ENCODE results near the gene RFC4. TPM values are rescaled to one million over a fixed set of nuclear protein-coding genes. Genes with fewer than 3 reads are reported as not detected.

RFC4 gene
- total RNA-seq, 1 donor from 2014 or later, result 23.5 TPM

- Histone ChIP-seq H3K27ac (ENCODE audit: low read depth, low read length) (no peak overlapping the region), H3K9me3 (ENCODE audit: control insufficient read depth in 3 of 3, low read length in 3 of 3) (no peaks in the 10 kb centered on the region), H3K36me3 (ENCODE audit: control insufficient read depth in 3 of 3, insufficient read depth in 3 of 3, low read length in 3 of 3) (no peaks in the 10 kb centered on the region), H3K27me3 (ENCODE audit: control insufficient read depth in 3 of 3, insufficient read depth in 3 of 3, low read length in 3 of 3) (peaks cover 0 to 5% (median 0%) of the 10 kb centered on the region in 3 donors), H3K9ac (ENCODE audit: low read depth in 1 of 3, low read length in 3 of 3) (no peak overlapping the region), H3K4me1 (ENCODE audit: control insufficient read depth in 3 of 3, insufficient read depth in 3 of 3, low read length in 3 of 3) (no peaks in the 10 kb centered on the region), H3K4me3 (ENCODE audit: low read length in 3 of 3) (no peak overlapping the region)
Measured at GRCh38 chr3:186754006-186754405, 52.3 kb downstream of the RFC4 start.

- Histone ChIP-seq H3K9ac (ENCODE audit: low read depth in 1 of 3, low read length in 3 of 3) (no peak overlapping the region), H3K4me3 (ENCODE audit: low read length in 3 of 3) (no peak overlapping the region), H3K27ac (ENCODE audit: low read depth, low read length) (no peak overlapping the region), H3K27me3 (ENCODE audit: control insufficient read depth in 3 of 3, insufficient read depth in 3 of 3, low read length in 3 of 3) (no peaks in the 10 kb centered on the region), H3K4me1 (ENCODE audit: control insufficient read depth in 3 of 3, insufficient read depth in 3 of 3, low read length in 3 of 3) (no peaks in the 10 kb centered on the region), H3K36me3 (ENCODE audit: control insufficient read depth in 3 of 3, insufficient read depth in 3 of 3, low read length in 3 of 3) (no peaks in the 10 kb centered on the region), H3K9me3 (ENCODE audit: control insufficient read depth in 3 of 3, low read length in 3 of 3) (no peaks in the 10 kb centered on the region)
Measured at GRCh38 chr3:186751480-186751879, 54.8 kb downstream of the RFC4 start.

- Histone ChIP-seq H3K9ac (ENCODE audit: low read depth in 1 of 3, low read length in 3 of 3) (no peak overlapping the region), H3K27me3 (ENCODE audit: control insufficient read depth in 3 of 3, insufficient read depth in 3 of 3, low read length in 3 of 3) (no peaks in the 10 kb centered on the region), H3K27ac (ENCODE audit: low read depth, low read length) (no peak overlapping the region), H3K4me1 (ENCODE audit: control insufficient read depth in 3 of 3, insufficient read depth in 3 of 3, low read length in 3 of 3) (no peaks in the 10 kb centered on the region), H3K9me3 (ENCODE audit: control insufficient read depth in 3 of 3, low read length in 3 of 3) (no peaks in the 10 kb centered on the region), H3K36me3 (ENCODE audit: control insufficient read depth in 3 of 3, insufficient read depth in 3 of 3, low read length in 3 of 3) (no peaks in the 10 kb centered on the region), H3K4me3 (ENCODE audit: low read length in 3 of 3) (no peak overlapping the region)
Measured at GRCh38 chr3:186750316-186750715, 56.0 kb downstream of the RFC4 start.

DNA sequence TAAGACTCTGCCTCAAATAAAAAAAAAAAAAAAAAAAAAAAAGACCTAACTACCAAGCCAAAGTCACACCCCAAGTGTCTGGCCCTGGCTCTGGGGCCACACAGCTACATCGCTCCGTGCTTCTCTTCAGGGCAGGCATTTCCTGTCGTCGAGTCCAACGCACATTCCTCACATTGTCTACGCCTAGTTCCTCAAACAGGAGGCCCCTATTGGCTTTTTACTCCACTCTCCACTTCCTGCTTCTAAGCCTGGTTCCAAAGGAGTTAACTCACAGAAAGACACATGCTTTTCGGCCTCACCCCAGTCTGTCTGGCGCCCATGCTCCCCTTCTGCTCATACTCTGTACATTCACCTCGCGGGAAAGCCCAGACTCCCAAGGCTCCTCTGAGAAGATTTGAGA lies 60.3 kb downstream of the RFC4 start:
- Histone ChIP-seq H3K27ac (ENCODE audit: low read depth, low read length) (no peak overlapping the region), H3K27me3 (ENCODE audit: control insufficient read depth in 3 of 3, insufficient read depth in 3 of 3, low read length in 3 of 3) (peaks cover 0 to 4% (median 0%) of the 10 kb centered on the region in 3 donors), H3K9ac (ENCODE audit: low read depth in 1 of 3, low read length in 3 of 3) (no peak overlapping the region), H3K4me3 (ENCODE audit: low read length in 3 of 3) (no peak overlapping the region), H3K4me1 (ENCODE audit: control insufficient read depth in 3 of 3, insufficient read depth in 3 of 3, low read length in 3 of 3) (no peaks in the 10 kb centered on the region), H3K9me3 (ENCODE audit: control insufficient read depth in 3 of 3, low read length in 3 of 3) (no peaks in the 10 kb centered on the region), H3K36me3 (ENCODE audit: control insufficient read depth in 3 of 3, insufficient read depth in 3 of 3, low read length in 3 of 3) (no peaks in the 10 kb centered on the region)

DNA sequence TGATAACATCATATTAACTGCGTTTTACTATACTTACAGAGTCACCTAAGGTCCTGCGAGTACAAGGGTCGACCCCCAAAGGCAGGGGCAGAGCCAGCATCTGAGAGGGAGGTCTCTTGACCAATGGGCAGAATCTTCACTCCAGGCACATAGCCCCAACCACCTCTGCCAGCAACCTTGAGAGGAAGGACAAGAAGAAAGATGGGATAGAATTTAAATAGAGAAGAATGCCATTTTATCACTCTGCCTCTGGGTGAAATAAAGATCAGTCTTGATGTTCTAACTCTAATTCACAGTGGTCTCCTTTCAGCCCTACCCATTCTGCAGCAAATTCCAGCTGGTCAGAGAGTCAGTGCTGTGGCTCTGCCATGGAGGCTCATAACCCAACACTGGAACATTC lies 62.6 kb downstream of the RFC4 start:
- H3K9ac ChIP-seq (ENCODE audit: low read depth in 1 of 3, low read length in 3 of 3), result no peak overlapping the region
- H3K36me3 ChIP-seq (ENCODE audit: control insufficient read depth in 3 of 3, insufficient read depth in 3 of 3, low read length in 3 of 3), result no peaks in the 10 kb centered on the region
- H3K27ac ChIP-seq (ENCODE audit: low read depth, low read length), result no peak overlapping the region
- H3K4me3 ChIP-seq (ENCODE audit: low read length in 3 of 3), result no peak overlapping the region
- H3K9me3 ChIP-seq (ENCODE audit: control insufficient read depth in 3 of 3, low read length in 3 of 3), result no peaks in the 10 kb centered on the region
- peaks cover 0 to 4% (median 0%) of the 10 kb centered on the region in 3 donors for H3K27me3 ChIP-seq (ENCODE audit: control insufficient read depth in 3 of 3, insufficient read depth in 3 of 3, low read length in 3 of 3)
- H3K4me1 ChIP-seq (ENCODE audit: control insufficient read depth in 3 of 3, insufficient read depth in 3 of 3, low read length in 3 of 3), result no peaks in the 10 kb centered on the region

DNA sequence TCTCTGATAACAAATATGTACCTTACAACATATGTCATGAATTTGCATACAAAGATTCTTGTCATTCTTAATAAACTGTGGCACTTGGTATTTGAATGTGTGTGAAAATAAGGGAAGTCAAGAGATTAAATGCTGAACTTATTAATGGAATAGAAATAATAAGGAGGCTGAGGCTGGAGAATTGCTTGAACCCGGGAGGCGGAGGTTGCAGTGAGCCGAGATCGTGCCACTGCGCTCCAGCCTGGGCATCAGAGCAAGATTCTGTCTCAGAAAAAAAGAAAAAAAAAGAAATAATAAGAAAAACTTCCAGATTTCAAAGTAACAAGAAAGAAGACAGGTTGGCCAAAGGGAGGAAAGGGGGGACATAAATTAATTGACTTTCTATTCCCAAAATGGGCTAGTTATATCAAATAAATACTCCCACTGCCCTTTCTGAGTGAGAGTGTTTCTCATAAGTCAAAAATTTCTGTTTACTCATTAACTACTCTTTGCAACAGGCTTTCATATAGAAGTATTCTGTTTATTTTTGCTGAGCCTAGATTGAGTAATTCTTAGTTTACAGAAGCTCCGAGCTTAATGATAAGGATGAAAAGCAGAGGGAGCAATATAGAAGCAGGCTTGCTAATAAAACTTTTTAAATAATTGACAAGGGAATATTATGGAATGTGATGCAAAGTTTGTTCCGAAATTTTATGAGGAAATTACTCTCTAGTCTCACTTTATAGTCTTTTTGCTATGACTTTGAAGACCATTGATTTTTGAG lies 63.5 kb downstream of the RFC4 start:
- Histone ChIP-seq H3K36me3 (ENCODE audit: control insufficient read depth in 3 of 3, insufficient read depth in 3 of 3, low read length in 3 of 3) (no peaks in the 10 kb centered on the region), H3K9me3 (ENCODE audit: control insufficient read depth in 3 of 3, low read length in 3 of 3) (no peaks in the 10 kb centered on the region), H3K27me3 (ENCODE audit: control insufficient read depth in 3 of 3, insufficient read depth in 3 of 3, low read length in 3 of 3) (peaks cover 0 to 4% (median 0%) of the 10 kb centered on the region in 3 donors), H3K27ac (ENCODE audit: low read depth, low read length) (no peak overlapping the region), H3K4me3 (ENCODE audit: low read length in 3 of 3) (no peak overlapping the region), H3K9ac (ENCODE audit: low read depth in 1 of 3, low read length in 3 of 3) (no peak overlapping the region), H3K4me1 (ENCODE audit: control insufficient read depth in 3 of 3, insufficient read depth in 3 of 3, low read length in 3 of 3) (no peaks in the 10 kb centered on the region)

Small RNAs within 50 kb of the gene (small RNA-seq; reads per million reads assigned to genes)
- gene RF00092 (not detected), gene RNU6-1105P (not detected), gene SNORA4 (not detected), gene SNORA63 (not detected), gene SNORA81 (not detected), gene SNORD2 (not detected)

Other genes with a start within 250 kb of the RFC4 start
- gene TBCCD1, start 239.1 kb downstream of the RFC4 start, total RNA-seq, result 14.6 TPM
- gene DNAJB11, start 235.8 kb downstream of the RFC4 start, total RNA-seq, result 24.5 TPM
- 0.52 TPM for gene AHSG, start 193.4 kb downstream of the RFC4 start, total RNA-seq
- gene FETUB, start 166.1 kb downstream of the RFC4 start, total RNA-seq, result not detected
- not detected for gene HRG, start 140.5 kb downstream of the RFC4 start, total RNA-seq
- gene KNG1, start 89.1 kb downstream of the RFC4 start, total RNA-seq, result 0.52 TPM
- gene EIF4A2, start 22.9 kb downstream of the RFC4 start, total RNA-seq, result 795 TPM
- gene ADIPOQ, start 36.2 kb upstream of the RFC4 start, total RNA-seq, result 16.7 TPM
- 16.7 TPM for gene ST6GAL1, start 124.0 kb upstream of the RFC4 start, total RNA-seq

All from skeletal muscle tissue (tissue), 5 donors.